RCC 7860 (cell line): ENCODE results near the gene RPL41.
"Not testable (repeated sequence)": the region's sequence is repeated elsewhere in the genome, so short reads cannot be mapped to it uniquely, and the experiment has no call there.

Source experiments
- DNase-seq: peaks from one replicate; pipeline ENCODE4 v3.0.0-alpha.2; 2015; ENCODE audit warnings: low spot score
- FAIRE-seq: peaks from 2 replicates; lab custom pipeline; 2012; peaks lifted over from hg19 to GRCh38; lab: Jason Lieb, UNC

The RPL41 gene

GRCh38 chr12:56116267-56117081 is at the start of gene RPL41:
Gene RPL41 (plus strand): TSS chr12:56116633.
- DNase-seq, result peak; percentile 75
- no peak for FAIRE-seq

GRCh38 chr12:56071648-56072047 is 44.8 kb upstream of the RPL41 start:
- no peak for FAIRE-seq
- DNase-seq, result no peak

- FAIRE-seq (no peak), DNase-seq (no peak)
Measured at GRCh38 chr12:56074396-56074795, 42.0 kb upstream of the RPL41 start.

GRCh38 chr12:56077966-56078365 is 38.5 kb upstream of the RPL41 start:
- not testable (repeated sequence) for DNase-seq, FAIRE-seq

GRCh38 chr12:56078427-56078826 is 38.0 kb upstream of the RPL41 start:
- no peak for FAIRE-seq

GRCh38 chr12:56078931-56079722 is 37.3 kb upstream of the RPL41 start:
- DNase-seq (peak; percentile 49), FAIRE-seq (no peak)

More at GRCh38 chr12:56078427-56078826, 38.0 kb upstream of the RPL41 start:
- DNase-seq, result no peak

- FAIRE-seq (no peak), DNase-seq (peak; percentile 48)
Measured at GRCh38 chr12:56079723-56080555, 36.5 kb upstream of the RPL41 start, which contains the start of gene ERBB3. Gene ERBB3 (plus strand): TSS chr12:56080165. CDS start chr12:56080301, 136 bp downstream.

GRCh38 chr12:56080556-56081138 is 35.8 kb upstream of the RPL41 start:
- no peak for DNase-seq
- no peak for FAIRE-seq

- no peak for DNase-seq
- FAIRE-seq, result no peak
Measured at GRCh38 chr12:56081393-56082347, 34.8 kb upstream of the RPL41 start.

GRCh38 chr12:56082382-56082781 is 34.1 kb upstream of the RPL41 start:
- FAIRE-seq (no peak), DNase-seq (no peak)

- FAIRE-seq, result no peak
- DNase-seq, result no peak
Measured at GRCh38 chr12:56082967-56083366, 33.5 kb upstream of the RPL41 start.

- DNase-seq (no peak), FAIRE-seq (no peak)
Measured at GRCh38 chr12:56084958-56085543, 31.4 kb upstream of the RPL41 start.

GRCh38 chr12:56086096-56086495 is 30.3 kb upstream of the RPL41 start:
- DNase-seq (no peak), FAIRE-seq (no peak)

GRCh38 chr12:56086608-56087007 is 29.8 kb upstream of the RPL41 start:
- no peak for FAIRE-seq
- no peak for DNase-seq

- DNase-seq (no peak), FAIRE-seq (no peak)
Measured at GRCh38 chr12:56087220-56087619, 29.2 kb upstream of the RPL41 start.

- DNase-seq (no peak), FAIRE-seq (no peak)
Measured at GRCh38 chr12:56097738-56098137, 18.7 kb upstream of the RPL41 start.

GRCh38 chr12:56098592-56098991 is 17.8 kb upstream of the RPL41 start:
- FAIRE-seq (no peak), DNase-seq (no peak)

- FAIRE-seq, result no peak
- no peak for DNase-seq
Measured at GRCh38 chr12:56099787-56100186, 16.6 kb upstream of the RPL41 start.

- no peak for FAIRE-seq
- no peak for DNase-seq
Measured at GRCh38 chr12:56101045-56101444, 15.4 kb upstream of the RPL41 start.
